Omental fat pad (tissue), 4 donors: Measurements from ENCODE around the gene FJX1. TPM values are rescaled to one million over a fixed set of nuclear protein-coding genes. Genes with fewer than 3 reads are reported as not detected.

Experiments used
- ATAC-seq: fragments of 150-250 bp; one replicate; pipeline ENCODE4 v1.9.1; 2016; ENCODE audit warnings: mild to moderate bottlenecking, moderate library complexity; ENCODE audit not compliant: low FRiP score
- DNase-seq: peaks from one replicate; pipeline ENCODE4 v3.0.0-alpha.2; 2019; ENCODE audit warnings: low spot score
- CTCF ChIP-seq, 3 donors: fragments of 450-650 bp; IDR thresholded peaks; one replicate each; pipeline ENCODE4 v1.5.1; 2016 to 2017; ENCODE audit warnings: antibody characterized with exemption in 3 of 3, mild to moderate bottlenecking in 3 of 3, moderate library complexity in 2 of 3
- total RNA-seq, 4 donors: library from RNA; depleted of rRNA; stranded (reverse); fragments of >200 nt; gene quantifications; one replicate each; pipeline ENCODE4 v1.1.0, GENCODE V29; 2016

The FJX1 gene
- total RNA-seq, 4 donors from 2014 or later = 3.3 to 48.4 (median 9.4) TPM

- no peak for TF ChIP-seq CTCF (IDR thresholded peaks at IDR 0.05)
- DNase-seq (no peak), ATAC-seq (no peak)
These were observed 15.3 kb upstream of the FJX1 start for GRCh38 chr11:35602979-35603378.

GRCh38 chr11:35605706-35606105, 12.6 kb upstream of the FJX1 start:
- ATAC-seq (no peak), DNase-seq (no peak)
- no peak for TF ChIP-seq CTCF (IDR thresholded peaks at IDR 0.05)

GRCh38 chr11:35606206-35606605, 12.1 kb upstream of the FJX1 start:
- no peak for ATAC-seq
- DNase-seq = no peak

GRCh38 chr11:35608502-35608901, 9.8 kb upstream of the FJX1 start:
- ATAC-seq (no peak), DNase-seq (no peak)
- no peak for TF ChIP-seq CTCF (IDR thresholded peaks at IDR 0.05)

More at GRCh38 chr11:35606206-35606605, 12.1 kb upstream of the FJX1 start:
- no peak for TF ChIP-seq CTCF (IDR thresholded peaks at IDR 0.05)

- ATAC-seq (no peak), DNase-seq (no peak)
- no peak for TF ChIP-seq CTCF (IDR thresholded peaks at IDR 0.05)
These were observed 8.6 kb upstream of the FJX1 start for GRCh38 chr11:35609656-35610055.

- ATAC-seq = no peak
- no peak for DNase-seq
- no peak for TF ChIP-seq CTCF (IDR thresholded peaks at IDR 0.05)
These were observed 7.6 kb upstream of the FJX1 start for GRCh38 chr11:35610631-35611030.

- DNase-seq (no peak), ATAC-seq (no peak)
- TF ChIP-seq CTCF (IDR thresholded peaks at IDR 0.05) = no peak
These were observed 6.5 kb upstream of the FJX1 start for GRCh38 chr11:35611741-35612140.
